Rectal smooth muscle tissue (tissue), 1 donor: ENCODE data around the gene CDK6.

Source experiments
- H3K27ac ChIP-seq: one replicate; pipeline ENCODE4 v1.7.0; 2013; ENCODE audit warnings: low read depth, low read length, inconsistent platforms
- H3K27me3 ChIP-seq: one replicate; pipeline ENCODE4 v1.7.0; 2013; ENCODE audit warnings: low read length; ENCODE audit not compliant: control insufficient read depth, insufficient read depth
- H3K36me3 ChIP-seq: one replicate; pipeline ENCODE4 v1.7.0; 2013; ENCODE audit warnings: low read length; ENCODE audit not compliant: control insufficient read depth, insufficient read depth
- H3K4me1 ChIP-seq: one replicate; pipeline ENCODE4 v1.7.0; 2013; ENCODE audit warnings: low read length; ENCODE audit not compliant: control insufficient read depth, insufficient read depth
- H3K4me3 ChIP-seq: one replicate; pipeline ENCODE4 v1.7.0; 2013; ENCODE audit warnings: low read length
- H3K9ac ChIP-seq: one replicate; pipeline ENCODE4 v1.7.0; 2013; ENCODE audit warnings: low read length

Gene CDK6

DNA sequence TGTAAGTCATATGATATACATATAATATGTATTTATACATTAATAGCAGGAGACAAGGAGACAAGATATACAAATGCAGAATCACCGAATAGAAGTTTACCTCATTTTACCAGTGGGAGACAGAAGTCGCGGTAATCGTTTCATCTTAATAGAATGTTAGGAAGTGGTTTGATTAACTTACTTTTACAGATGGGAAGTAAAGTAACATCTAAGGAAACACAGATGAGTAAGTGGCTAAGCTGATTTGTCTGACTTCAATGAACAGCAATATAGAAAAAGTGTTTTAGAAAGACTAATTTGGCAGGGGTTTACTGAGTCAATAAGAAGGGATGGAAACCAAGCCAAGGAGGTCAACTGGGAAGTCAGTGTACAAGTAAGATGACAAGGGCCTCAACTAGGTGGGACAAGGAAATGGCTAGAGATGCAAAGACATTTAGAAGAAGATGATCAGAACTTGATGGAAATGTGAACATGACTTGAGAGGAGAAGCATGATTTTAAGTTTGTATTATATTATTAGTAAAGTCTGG, 210.0 kb downstream of the CDK6 start:
- Histone ChIP-seq H3K27me3 (no peaks in the 10 kb centered on the region), H3K9ac (no peak overlapping the region), H3K36me3 (no peaks in the 10 kb centered on the region), H3K4me1 (peaks cover under 1% of the 10 kb centered on the region), H3K4me3 (no peak overlapping the region), H3K27ac (no peak overlapping the region)

- Histone ChIP-seq H3K4me3 (no peak overlapping the region), H3K27me3 (no peaks in the 10 kb centered on the region), H3K4me1 (peaks cover 3% of the 10 kb centered on the region), H3K36me3 (no peaks in the 10 kb centered on the region), H3K9ac (no peak overlapping the region), H3K27ac (no peak overlapping the region)
Measured at GRCh38 chr7:92625617-92626016, 210.8 kb downstream of the CDK6 start.

- H3K36me3 ChIP-seq, result no peaks in the 10 kb centered on the region
- peaks cover 3% of the 10 kb centered on the region for H3K4me1 ChIP-seq
- no peak overlapping the region for H3K27ac ChIP-seq
- no peak overlapping the region for H3K4me3 ChIP-seq
- H3K9ac ChIP-seq, result no peak overlapping the region
- no peaks in the 10 kb centered on the region for H3K27me3 ChIP-seq
Measured at GRCh38 chr7:92624298-92624996, 211.9 kb downstream of the CDK6 start.

DNA sequence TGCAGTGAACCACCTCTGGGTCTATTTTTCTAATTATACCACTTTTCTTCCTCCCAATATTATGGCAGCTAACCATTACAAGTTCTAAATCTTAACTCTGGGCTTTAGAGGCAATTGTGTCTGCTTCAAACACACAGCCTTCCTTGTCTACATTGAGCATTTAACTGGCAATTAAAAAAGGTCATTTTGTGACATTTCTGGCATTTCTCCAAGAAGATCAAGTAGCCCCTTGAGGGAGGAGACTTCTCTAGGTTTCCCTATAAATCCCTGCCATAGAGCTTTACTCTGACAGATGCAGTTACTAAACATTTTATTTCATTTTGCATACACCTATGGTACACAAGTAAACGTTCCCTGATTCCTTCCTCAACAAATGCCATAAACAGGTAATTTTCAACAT, 212.8 kb downstream of the CDK6 start:
- Histone ChIP-seq H3K4me3 (no peak overlapping the region), H3K27me3 (no peaks in the 10 kb centered on the region), H3K27ac (no peak overlapping the region)

DNA sequence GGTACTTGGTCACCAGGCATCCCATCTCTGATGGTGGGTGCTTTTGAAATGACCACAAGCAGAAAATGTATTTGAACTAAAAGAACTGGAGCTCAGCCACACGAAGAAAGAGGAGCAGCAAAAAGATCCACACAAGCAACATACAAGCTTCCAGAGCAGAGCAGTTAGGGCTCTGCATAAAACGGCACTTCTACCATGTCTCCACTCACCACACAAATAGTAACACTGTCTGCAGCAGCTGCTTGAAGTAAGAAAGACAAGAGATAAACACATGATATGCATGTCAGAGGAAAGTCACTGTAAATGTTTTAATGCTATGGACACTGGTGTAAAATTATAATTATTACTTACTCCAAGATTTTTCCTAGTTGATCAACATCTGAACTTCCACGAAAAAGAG, 213.7 kb downstream of the CDK6 start:
- no peaks in the 10 kb centered on the region for H3K36me3 ChIP-seq
- H3K4me3 ChIP-seq, result no peak overlapping the region
- no peak overlapping the region for H3K27ac ChIP-seq
- no peaks in the 10 kb centered on the region for H3K27me3 ChIP-seq
- H3K4me1 ChIP-seq, result peaks cover 3% of the 10 kb centered on the region
- no peak overlapping the region for H3K9ac ChIP-seq

More for the DNA sequence above, 212.8 kb downstream of the CDK6 start:
- H3K4me1 ChIP-seq, result peaks cover 3% of the 10 kb centered on the region
- H3K36me3 ChIP-seq, result no peaks in the 10 kb centered on the region
- no peak overlapping the region for H3K9ac ChIP-seq

DNA sequence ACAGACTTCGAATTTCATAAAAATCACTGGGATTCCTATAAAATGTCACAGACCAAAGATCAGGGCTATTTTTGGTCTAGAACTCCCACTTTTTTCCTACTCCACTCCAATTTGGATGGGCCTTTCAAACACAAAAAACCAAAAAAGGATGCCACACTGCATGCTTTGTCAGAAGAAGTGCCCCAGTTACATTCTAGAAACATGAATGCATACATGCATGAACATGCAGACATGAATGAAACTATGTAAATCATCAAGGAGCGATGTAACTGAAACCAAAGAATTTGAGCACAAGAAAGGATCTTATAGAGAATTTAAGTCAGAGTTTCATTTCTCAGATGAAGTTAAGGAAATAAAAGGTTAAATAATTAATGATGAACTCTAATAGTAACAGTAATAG, 214.3 kb downstream of the CDK6 start:
- Histone ChIP-seq H3K9ac (no peak overlapping the region), H3K27ac (no peak overlapping the region), H3K36me3 (no peaks in the 10 kb centered on the region), H3K27me3 (no peaks in the 10 kb centered on the region), H3K4me3 (no peak overlapping the region), H3K4me1 (peaks cover 3% of the 10 kb centered on the region)

DNA sequence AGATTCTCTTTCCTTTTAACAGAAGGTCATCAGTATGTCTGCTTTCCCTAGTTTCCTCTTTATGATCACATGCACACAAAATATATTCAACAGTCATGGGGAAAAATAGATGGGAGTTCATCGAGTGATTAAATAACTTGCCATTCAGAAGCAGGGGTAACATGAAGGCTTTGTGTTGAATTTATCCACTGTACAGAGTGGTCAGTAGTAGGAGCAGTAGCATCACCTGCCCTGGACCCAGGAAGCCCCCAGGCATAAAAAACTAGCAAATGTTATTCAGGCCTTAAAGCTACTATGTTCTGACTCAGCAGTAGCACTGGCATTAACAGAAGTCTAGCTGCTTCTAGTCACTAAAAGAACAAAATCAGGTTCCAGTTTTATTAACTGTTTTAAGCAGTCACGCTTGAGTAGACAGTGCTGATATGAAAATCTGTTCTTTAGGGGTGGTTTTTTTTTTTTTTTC, 214.8 kb downstream of the CDK6 start:
- H3K4me1 ChIP-seq, result peaks cover 3% of the 10 kb centered on the region
- H3K27me3 ChIP-seq, result no peaks in the 10 kb centered on the region
- H3K9ac ChIP-seq, result no peak overlapping the region
- H3K27ac ChIP-seq, result no peak overlapping the region
- H3K36me3 ChIP-seq, result no peaks in the 10 kb centered on the region
- H3K4me3 ChIP-seq, result no peak overlapping the region

- no peak overlapping the region for H3K9ac ChIP-seq
- H3K4me1 ChIP-seq, result peaks cover 3% of the 10 kb centered on the region
- H3K4me3 ChIP-seq, result no peak overlapping the region
- no peak overlapping the region for H3K27ac ChIP-seq
- no peaks in the 10 kb centered on the region for H3K36me3 ChIP-seq
- H3K27me3 ChIP-seq, result no peaks in the 10 kb centered on the region
Measured at GRCh38 chr7:92621026-92621540, 215.3 kb downstream of the CDK6 start.

- no peaks in the 10 kb centered on the region for H3K27me3 ChIP-seq
- no peak overlapping the region for H3K4me3 ChIP-seq
- no peak overlapping the region for H3K27ac ChIP-seq
- H3K4me1 ChIP-seq, result no peaks in the 10 kb centered on the region
- no peak overlapping the region for H3K9ac ChIP-seq
- H3K36me3 ChIP-seq, result no peaks in the 10 kb centered on the region
Measured at GRCh38 chr7:92615861-92616260, 220.5 kb downstream of the CDK6 start.

DNA sequence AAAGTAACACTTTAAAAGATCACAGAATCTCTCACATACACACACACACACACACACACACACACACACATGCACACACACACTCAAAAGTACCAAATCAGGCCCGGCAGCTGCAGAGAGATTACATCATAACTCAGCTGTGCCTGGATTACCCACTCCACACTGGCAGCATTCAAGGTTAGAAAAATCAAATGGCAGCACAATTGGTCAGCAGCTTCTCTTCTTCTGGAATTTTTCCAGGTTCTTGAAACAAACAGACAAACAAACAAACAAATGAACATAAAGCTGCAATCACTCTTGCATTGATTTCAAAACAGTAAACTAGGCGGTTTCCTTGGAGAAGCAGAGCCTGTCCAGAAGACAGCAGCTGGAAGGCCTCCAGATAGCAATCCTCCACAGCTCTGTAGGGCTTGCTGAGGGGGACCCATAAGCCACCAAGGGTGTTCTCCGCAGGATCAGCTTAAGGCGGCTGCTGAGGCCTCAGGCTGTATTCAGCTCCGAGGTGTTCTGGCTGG, 221.7 kb downstream of the CDK6 start:
- Histone ChIP-seq H3K36me3 (no peaks in the 10 kb centered on the region), H3K27ac (no peak overlapping the region), H3K9ac (no peak overlapping the region), H3K4me3 (no peak overlapping the region), H3K27me3 (no peaks in the 10 kb centered on the region), H3K4me1 (no peaks in the 10 kb centered on the region)

DNA sequence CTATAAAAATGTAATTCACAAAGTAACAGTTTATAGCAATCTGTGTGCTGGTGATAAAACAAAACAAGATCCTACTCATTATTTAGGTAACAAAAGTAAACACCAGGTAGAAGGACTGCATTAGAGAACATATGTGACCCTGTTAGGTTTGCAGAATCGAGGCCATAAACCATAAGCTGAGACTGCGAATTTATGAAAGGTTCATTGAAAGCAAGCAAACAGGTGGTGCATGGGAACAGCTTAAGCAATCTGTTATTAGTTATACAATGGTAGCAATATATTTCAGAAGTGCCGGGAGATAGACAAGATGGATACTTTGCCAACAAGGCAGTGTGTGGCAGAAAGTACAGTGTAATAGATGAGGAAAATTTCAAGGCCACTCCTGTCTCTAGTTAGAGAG, 222.7 kb downstream of the CDK6 start:
- Histone ChIP-seq H3K4me3 (no peak overlapping the region), H3K36me3 (no peaks in the 10 kb centered on the region), H3K9ac (no peak overlapping the region), H3K4me1 (no peaks in the 10 kb centered on the region), H3K27me3 (no peaks in the 10 kb centered on the region), H3K27ac (no peak overlapping the region)

DNA sequence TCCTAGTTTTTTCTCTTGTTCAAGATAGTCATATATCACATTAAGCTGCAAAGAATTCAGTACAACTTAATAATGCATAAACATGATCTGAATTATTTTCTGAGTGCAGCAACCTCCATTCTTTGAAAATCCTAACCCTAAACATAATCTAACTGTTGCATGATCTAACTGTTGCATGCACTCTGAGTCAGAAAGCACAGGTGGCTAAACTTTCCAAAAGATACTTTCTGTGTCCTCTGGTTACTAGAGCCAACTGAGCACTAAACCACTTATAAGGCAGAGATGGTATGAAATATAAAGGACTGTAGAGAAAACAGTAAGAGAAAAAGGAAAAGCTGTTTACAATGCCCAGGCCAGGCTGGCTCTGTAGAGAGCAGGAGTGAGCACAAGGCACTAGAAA, 223.2 kb downstream of the CDK6 start:
- no peaks in the 10 kb centered on the region for H3K36me3 ChIP-seq
- no peaks in the 10 kb centered on the region for H3K4me1 ChIP-seq
- no peak overlapping the region for H3K9ac ChIP-seq
- no peak overlapping the region for H3K27ac ChIP-seq
- no peaks in the 10 kb centered on the region for H3K27me3 ChIP-seq
- H3K4me3 ChIP-seq, result no peak overlapping the region

DNA sequence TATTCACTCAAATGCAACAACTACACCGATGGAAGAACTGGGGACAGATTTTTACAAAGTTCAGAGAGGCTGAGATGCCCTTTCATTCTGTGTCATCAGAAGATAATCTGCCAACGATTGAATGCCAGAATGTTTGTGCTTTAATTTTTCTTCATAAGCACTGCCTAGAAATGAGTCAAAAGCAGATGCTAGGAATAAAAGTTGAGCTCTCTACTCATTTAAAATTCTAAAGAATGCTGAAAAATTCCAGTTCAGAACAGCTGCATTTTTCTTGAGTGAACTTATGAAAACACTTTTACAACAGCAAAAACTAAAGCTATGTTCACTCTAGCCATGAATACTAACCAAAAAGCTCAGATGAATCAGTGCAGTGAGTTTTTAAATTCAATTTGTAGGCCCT, 223.9 kb downstream of the CDK6 start:
- H3K36me3 ChIP-seq, result no peaks in the 10 kb centered on the region
- H3K27me3 ChIP-seq, result no peaks in the 10 kb centered on the region
- H3K4me1 ChIP-seq, result no peaks in the 10 kb centered on the region
- H3K4me3 ChIP-seq, result no peak overlapping the region
- H3K27ac ChIP-seq, result no peak overlapping the region
- H3K9ac ChIP-seq, result no peak overlapping the region
